SU-DHL-6 (cell line): ENCODE data around the gene ACAP2.

Source experiments
- EZH2phosphoT487 ChIP-seq: fragments of 200-600 bp; sonication (generic), shearing (Covaris generic); conservative IDR thresholded peaks from 2 replicates; pipeline ENCODE4 v1.6.1; 2018; ENCODE audit warnings: mild to moderate bottlenecking, antibody characterized with exemption, low read length, moderate library complexity, mixed read lengths
- TF ChIP-seq, protein P1 (sequence below): fragments of 200-600 bp; sonication (generic); IDR thresholded peaks from one replicate; pipeline ENCODE4 v1.5.1; 2017; ENCODE audit warnings: antibody characterized with exemption, mild to moderate bottlenecking, low read length, moderate library complexity; ENCODE audit not compliant: insufficient read depth, poor library complexity, severe bottlenecking

DNA sequence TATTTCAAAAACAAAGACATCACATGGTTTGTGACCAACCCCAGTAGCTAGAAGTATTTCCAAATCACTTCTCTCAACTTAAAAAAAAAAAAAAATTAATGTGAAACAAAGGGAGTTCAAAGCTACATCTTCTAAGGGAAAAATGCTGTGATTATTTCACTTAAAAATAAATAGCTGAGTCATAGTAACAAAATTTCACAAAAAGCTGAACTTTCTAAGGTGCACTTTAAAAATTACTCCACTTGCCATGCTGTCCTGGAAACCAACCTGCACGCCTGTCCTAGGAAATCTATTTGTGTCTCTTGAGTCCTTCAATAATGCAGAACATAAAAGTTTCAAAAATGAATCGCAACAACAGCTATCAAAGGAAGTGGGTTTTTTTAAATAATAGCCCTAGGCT is 1.8 kb downstream of the ACAP2 start:
- TF ChIP-seq, protein P1, sequence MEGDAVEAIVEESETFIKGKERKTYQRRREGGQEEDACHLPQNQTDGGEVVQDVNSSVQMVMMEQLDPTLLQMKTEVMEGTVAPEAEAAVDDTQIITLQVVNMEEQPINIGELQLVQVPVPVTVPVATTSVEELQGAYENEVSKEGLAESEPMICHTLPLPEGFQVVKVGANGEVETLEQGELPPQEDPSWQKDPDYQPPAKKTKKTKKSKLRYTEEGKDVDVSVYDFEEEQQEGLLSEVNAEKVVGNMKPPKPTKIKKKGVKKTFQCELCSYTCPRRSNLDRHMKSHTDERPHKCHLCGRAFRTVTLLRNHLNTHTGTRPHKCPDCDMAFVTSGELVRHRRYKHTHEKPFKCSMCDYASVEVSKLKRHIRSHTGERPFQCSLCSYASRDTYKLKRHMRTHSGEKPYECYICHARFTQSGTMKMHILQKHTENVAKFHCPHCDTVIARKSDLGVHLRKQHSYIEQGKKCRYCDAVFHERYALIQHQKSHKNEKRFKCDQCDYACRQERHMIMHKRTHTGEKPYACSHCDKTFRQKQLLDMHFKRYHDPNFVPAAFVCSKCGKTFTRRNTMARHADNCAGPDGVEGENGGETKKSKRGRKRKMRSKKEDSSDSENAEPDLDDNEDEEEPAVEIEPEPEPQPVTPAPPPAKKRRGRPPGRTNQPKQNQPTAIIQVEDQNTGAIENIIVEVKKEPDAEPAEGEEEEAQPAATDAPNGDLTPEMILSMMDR: no peak
- no peak for TF ChIP-seq EZH2phosphoT487
